ENCODE results near the gene PPP2R3A.

The PPP2R3A gene, protein sequence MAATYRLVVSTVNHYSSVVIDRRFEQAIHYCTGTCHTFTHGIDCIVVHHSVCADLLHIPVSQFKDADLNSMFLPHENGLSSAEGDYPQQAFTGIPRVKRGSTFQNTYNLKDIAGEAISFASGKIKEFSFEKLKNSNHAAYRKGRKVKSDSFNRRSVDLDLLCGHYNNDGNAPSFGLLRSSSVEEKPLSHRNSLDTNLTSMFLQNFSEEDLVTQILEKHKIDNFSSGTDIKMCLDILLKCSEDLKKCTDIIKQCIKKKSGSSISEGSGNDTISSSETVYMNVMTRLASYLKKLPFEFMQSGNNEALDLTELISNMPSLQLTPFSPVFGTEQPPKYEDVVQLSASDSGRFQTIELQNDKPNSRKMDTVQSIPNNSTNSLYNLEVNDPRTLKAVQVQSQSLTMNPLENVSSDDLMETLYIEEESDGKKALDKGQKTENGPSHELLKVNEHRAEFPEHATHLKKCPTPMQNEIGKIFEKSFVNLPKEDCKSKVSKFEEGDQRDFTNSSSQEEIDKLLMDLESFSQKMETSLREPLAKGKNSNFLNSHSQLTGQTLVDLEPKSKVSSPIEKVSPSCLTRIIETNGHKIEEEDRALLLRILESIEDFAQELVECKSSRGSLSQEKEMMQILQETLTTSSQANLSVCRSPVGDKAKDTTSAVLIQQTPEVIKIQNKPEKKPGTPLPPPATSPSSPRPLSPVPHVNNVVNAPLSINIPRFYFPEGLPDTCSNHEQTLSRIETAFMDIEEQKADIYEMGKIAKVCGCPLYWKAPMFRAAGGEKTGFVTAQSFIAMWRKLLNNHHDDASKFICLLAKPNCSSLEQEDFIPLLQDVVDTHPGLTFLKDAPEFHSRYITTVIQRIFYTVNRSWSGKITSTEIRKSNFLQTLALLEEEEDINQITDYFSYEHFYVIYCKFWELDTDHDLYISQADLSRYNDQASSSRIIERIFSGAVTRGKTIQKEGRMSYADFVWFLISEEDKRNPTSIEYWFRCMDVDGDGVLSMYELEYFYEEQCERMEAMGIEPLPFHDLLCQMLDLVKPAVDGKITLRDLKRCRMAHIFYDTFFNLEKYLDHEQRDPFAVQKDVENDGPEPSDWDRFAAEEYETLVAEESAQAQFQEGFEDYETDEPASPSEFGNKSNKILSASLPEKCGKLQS (N-terminal part only)

GRCh38 chr3:135965506-135966270 is at the start of gene PPP2R3A:
PPP2R3A (plus strand) TSS chr3:135965728; CDS start chr3:136001499, 35,771 bp downstream.
- ATAC-seq: peak; percentile 91

DNA sequence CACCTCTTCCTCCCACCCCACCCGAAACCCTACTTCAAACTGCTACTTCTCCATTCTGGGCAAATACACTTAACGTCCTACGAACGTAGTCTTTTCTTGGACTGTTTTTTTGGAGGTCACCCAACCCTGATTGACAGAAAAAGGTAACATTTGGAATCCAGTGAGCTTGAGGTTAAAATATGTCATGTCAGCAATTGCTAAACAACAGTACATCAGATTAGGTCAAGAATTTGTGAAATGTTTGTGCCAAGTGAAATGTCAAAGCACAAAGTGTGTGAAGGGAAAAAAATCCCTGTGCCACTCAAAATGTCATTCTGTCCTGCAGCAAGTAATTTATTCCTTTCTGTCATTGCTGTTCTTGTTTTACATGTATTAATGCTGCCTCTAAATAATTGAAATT is 49.2 kb upstream of the PPP2R3A start:
- ATAC-seq: no peak
- TF ChIP-seq CSDC2 (CRISPR knock-in tag; IDR thresholded peaks at IDR 0.05) (no peak), ZNF565 (CRISPR knock-in tag; conservative IDR thresholded peaks at IDR 0.05; ENCODE audit: low read depth) (no peak), ISL1 (CRISPR knock-in tag; IDR thresholded peaks at IDR 0.05) (no peak), ARNTL (CRISPR knock-in tag; IDR thresholded peaks at IDR 0.05; ENCODE audit: borderline replicate concordance, low read depth) (no peak), GLIS3 (CRISPR knock-in tag; IDR thresholded peaks at IDR 0.05) (no peak), ZFP30 (CRISPR knock-in tag; IDR thresholded peaks at IDR 0.05) (no peak), POU6F1 (CRISPR knock-in tag; IDR thresholded peaks at IDR 0.05; ENCODE audit: borderline replicate concordance, low read depth) (no peak), TSHZ2 (CRISPR knock-in tag; IDR thresholded peaks at IDR 0.05) (no peak), OSR1 (CRISPR knock-in tag; IDR thresholded peaks at IDR 0.05) (no peak)
- TF ChIP-seq, protein P1, sequence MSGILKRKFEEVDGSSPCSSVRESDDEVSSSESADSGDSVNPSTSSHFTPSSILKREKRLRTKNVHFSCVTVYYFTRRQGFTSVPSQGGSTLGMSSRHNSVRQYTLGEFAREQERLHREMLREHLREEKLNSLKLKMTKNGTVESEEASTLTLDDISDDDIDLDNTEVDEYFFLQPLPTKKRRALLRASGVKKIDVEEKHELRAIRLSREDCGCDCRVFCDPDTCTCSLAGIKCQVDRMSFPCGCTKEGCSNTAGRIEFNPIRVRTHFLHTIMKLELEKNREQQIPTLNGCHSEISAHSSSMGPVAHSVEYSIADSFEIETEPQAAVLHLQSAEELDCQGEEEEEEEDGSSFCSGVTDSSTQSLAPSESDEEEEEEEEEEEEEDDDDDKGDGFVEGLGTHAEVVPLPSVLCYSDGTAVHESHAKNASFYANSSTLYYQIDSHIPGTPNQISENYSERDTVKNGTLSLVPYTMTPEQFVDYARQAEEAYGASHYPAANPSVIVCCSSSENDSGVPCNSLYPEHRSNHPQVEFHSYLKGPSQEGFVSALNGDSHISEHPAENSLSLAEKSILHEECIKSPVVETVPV (CRISPR knock-in tag; IDR thresholded peaks at IDR 0.05): no peak

More at GRCh38 chr3:135965506-135966270, at the start of gene PPP2R3A:
- TF ChIP-seq ZFP30 (CRISPR knock-in tag; IDR thresholded peaks at IDR 0.05) (no peak), ZC3H10 (CRISPR knock-in tag; IDR thresholded peaks at IDR 0.05) (no peak), ZNF8 (CRISPR knock-in tag; IDR thresholded peaks at IDR 0.05) (no peak), TCF4 (CRISPR knock-in tag; IDR thresholded peaks at IDR 0.05; ENCODE audit: borderline replicate concordance) (no peak), GLIS3 (CRISPR knock-in tag; IDR thresholded peaks at IDR 0.05) (no peak), OSR1 (CRISPR knock-in tag; IDR thresholded peaks at IDR 0.05) (no peak), PPARA (CRISPR knock-in tag; IDR thresholded peaks at IDR 0.05; ENCODE audit: borderline replicate concordance) (no peak), CSDC2 (CRISPR knock-in tag; IDR thresholded peaks at IDR 0.05) (no peak), ZFP3 (CRISPR knock-in tag; IDR thresholded peaks at IDR 0.05) (no peak), TSHZ2 (CRISPR knock-in tag; IDR thresholded peaks at IDR 0.05) (no peak), ESRRG (CRISPR knock-in tag; IDR thresholded peaks at IDR 0.05) (no peak), ARNTL (CRISPR knock-in tag; IDR thresholded peaks at IDR 0.05; ENCODE audit: borderline replicate concordance, low read depth) (no peak), ZNF565 (CRISPR knock-in tag; conservative IDR thresholded peaks at IDR 0.05; ENCODE audit: low read depth) (no peak), SNAI2 (CRISPR knock-in tag; IDR thresholded peaks at IDR 0.05) (no peak), CREB5 (CRISPR knock-in tag; IDR thresholded peaks at IDR 0.05; ENCODE audit: low read depth) (no peak)
- TF ChIP-seq, protein P1 (CRISPR knock-in tag; IDR thresholded peaks at IDR 0.05): no peak

Data from SK-N-SH treated with all-trans-retinoic acid at 6 μM for 48 hours (cell line).